ENCODE measurements around the gene SPRR2A. TPM values are rescaled to one million over a fixed set of nuclear protein-coding genes. Genes with fewer than 3 reads are reported as not detected.

Gene SPRR2A
- total RNA-seq, 1 donor from 2014 or later, result not detected

DNA sequence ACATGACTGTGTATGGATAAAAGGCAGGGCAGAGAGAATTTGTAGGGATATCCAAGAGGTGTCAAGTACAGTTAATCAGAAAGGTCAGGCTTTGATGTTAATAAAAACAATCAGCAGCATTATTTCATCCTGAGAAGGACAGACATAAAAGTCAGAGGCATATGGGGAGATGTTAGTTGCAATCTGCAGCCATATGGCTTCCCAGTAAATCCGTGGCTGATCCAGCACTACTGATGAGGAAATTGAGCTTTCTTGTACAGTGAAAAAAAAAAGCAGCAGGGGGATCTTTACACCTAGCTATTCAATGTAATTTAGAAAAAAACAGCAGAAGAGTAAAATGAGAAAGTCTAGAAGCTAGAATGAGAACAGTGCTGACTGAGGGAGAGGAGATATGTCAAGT, 28.5 kb downstream of the SPRR2A start:
- no peak overlapping the region for H3K9ac ChIP-seq (ENCODE audit: low read length)
- DNase-seq (ENCODE audit: low read depth) (no peak), FAIRE-seq (no peak)
- no peaks in the 10 kb centered on the region for H3K27me3 ChIP-seq (ENCODE audit: insufficient read depth, low read length)
- Mint-ChIP-seq H3K9me3 (ENCODE audit: unreplicated experiment) (no peaks in the 10 kb centered on the region), H3K4me1 (ENCODE audit: low read depth, unreplicated experiment) (peaks cover 9% of the 10 kb centered on the region), H3K36me3 (ENCODE audit: low read depth, unreplicated experiment) (no peaks in the 10 kb centered on the region), H3K27ac (ENCODE audit: unreplicated experiment) (no peak overlapping the region), H3K4me3 (ENCODE audit: unreplicated experiment) (no peak overlapping the region), H3K27me3 (ENCODE audit: low read depth, unreplicated experiment) (no peaks in the 10 kb centered on the region)
- H2AFZ ChIP-seq (ENCODE audit: low read depth, low read length), result no peak overlapping the region
- no peaks in the 10 kb centered on the region for H3K36me3 ChIP-seq (ENCODE audit: insufficient read depth, low read length)
- H3K79me2 ChIP-seq (ENCODE audit: insufficient read depth, low read length), result no peaks in the 10 kb centered on the region
- no peaks in the 10 kb centered on the region for H4K20me1 ChIP-seq (ENCODE audit: insufficient read depth, low read length)
- TF ChIP-seq, protein P1, sequence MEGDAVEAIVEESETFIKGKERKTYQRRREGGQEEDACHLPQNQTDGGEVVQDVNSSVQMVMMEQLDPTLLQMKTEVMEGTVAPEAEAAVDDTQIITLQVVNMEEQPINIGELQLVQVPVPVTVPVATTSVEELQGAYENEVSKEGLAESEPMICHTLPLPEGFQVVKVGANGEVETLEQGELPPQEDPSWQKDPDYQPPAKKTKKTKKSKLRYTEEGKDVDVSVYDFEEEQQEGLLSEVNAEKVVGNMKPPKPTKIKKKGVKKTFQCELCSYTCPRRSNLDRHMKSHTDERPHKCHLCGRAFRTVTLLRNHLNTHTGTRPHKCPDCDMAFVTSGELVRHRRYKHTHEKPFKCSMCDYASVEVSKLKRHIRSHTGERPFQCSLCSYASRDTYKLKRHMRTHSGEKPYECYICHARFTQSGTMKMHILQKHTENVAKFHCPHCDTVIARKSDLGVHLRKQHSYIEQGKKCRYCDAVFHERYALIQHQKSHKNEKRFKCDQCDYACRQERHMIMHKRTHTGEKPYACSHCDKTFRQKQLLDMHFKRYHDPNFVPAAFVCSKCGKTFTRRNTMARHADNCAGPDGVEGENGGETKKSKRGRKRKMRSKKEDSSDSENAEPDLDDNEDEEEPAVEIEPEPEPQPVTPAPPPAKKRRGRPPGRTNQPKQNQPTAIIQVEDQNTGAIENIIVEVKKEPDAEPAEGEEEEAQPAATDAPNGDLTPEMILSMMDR (IDR thresholded peaks at IDR 0.05; ENCODE audit: insufficient read depth, low read depth, low read length), result no peak
- no peak for TF ChIP-seq EZH2 (IDR thresholded peaks at IDR 0.05; ENCODE audit: insufficient read depth, low read length)
- H3K9me3 ChIP-seq (ENCODE audit: insufficient read depth, low read depth, low read length), result no peaks in the 10 kb centered on the region
- H3K4me3 ChIP-seq (ENCODE audit: insufficient read depth, low read depth, low read length), result no peak overlapping the region
- no peak overlapping the region for H3K27ac ChIP-seq (ENCODE audit: low read depth, low read length)
- no peak overlapping the region for H3K4me2 ChIP-seq (ENCODE audit: low read length)
- H3K4me1 ChIP-seq (ENCODE audit: insufficient read depth, low read length), result no peaks in the 10 kb centered on the region

DNA sequence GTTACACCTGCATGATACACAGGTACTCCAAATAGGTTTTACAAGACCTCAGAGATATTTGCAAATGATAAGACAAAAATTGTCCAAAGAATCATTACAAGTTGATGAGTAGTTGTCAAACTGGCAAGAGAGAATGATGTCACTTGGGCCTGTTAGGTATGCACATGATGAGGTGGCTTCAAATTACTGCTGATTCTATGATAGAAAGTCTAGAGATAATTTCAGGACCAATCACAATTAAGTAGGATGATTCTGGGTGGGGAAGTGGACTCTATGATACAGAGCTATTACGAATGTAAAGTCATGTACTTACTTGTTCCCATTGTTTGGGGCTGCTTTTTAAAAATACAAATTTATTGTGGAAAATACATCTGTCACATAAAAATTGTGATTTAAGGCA, 31.5 kb downstream of the SPRR2A start:
- TF ChIP-seq, protein P1 (IDR thresholded peaks at IDR 0.05; ENCODE audit: insufficient read depth, low read depth, low read length), result no peak
- no peak for TF ChIP-seq EZH2 (IDR thresholded peaks at IDR 0.05; ENCODE audit: insufficient read depth, low read length)
- H3K4me2 ChIP-seq (ENCODE audit: low read length), result no peak overlapping the region
- no peaks in the 10 kb centered on the region for H3K27me3 ChIP-seq (ENCODE audit: insufficient read depth, low read length)
- no peak overlapping the region for H3K9ac ChIP-seq (ENCODE audit: low read length)
- peaks cover 2% of the 10 kb centered on the region for H3K27me3 Mint-ChIP-seq (ENCODE audit: low read depth, unreplicated experiment)
- no peak overlapping the region for H3K27ac Mint-ChIP-seq (ENCODE audit: unreplicated experiment)
- H3K9me3 ChIP-seq (ENCODE audit: insufficient read depth, low read depth, low read length), result no peaks in the 10 kb centered on the region
- H3K4me1 ChIP-seq (ENCODE audit: insufficient read depth, low read length), result no peaks in the 10 kb centered on the region
- H3K4me1 Mint-ChIP-seq (ENCODE audit: low read depth, unreplicated experiment), result no peaks in the 10 kb centered on the region
- H3K79me2 ChIP-seq (ENCODE audit: insufficient read depth, low read length), result no peaks in the 10 kb centered on the region
- no peaks in the 10 kb centered on the region for H4K20me1 ChIP-seq (ENCODE audit: insufficient read depth, low read length)
- H3K27ac ChIP-seq (ENCODE audit: low read depth, low read length), result no peak overlapping the region
- no peaks in the 10 kb centered on the region for H3K9me3 Mint-ChIP-seq (ENCODE audit: unreplicated experiment)
- no peaks in the 10 kb centered on the region for H3K36me3 ChIP-seq (ENCODE audit: insufficient read depth, low read length)
- no peak overlapping the region for H2AFZ ChIP-seq (ENCODE audit: low read depth, low read length)
- no peaks in the 10 kb centered on the region for H3K36me3 Mint-ChIP-seq (ENCODE audit: low read depth, unreplicated experiment)
- FAIRE-seq (no peak), DNase-seq (ENCODE audit: low read depth) (no peak)
- H3K4me3 Mint-ChIP-seq (ENCODE audit: unreplicated experiment), result no peak overlapping the region
- H3K4me3 ChIP-seq (ENCODE audit: insufficient read depth, low read depth, low read length), result no peak overlapping the region

DNA sequence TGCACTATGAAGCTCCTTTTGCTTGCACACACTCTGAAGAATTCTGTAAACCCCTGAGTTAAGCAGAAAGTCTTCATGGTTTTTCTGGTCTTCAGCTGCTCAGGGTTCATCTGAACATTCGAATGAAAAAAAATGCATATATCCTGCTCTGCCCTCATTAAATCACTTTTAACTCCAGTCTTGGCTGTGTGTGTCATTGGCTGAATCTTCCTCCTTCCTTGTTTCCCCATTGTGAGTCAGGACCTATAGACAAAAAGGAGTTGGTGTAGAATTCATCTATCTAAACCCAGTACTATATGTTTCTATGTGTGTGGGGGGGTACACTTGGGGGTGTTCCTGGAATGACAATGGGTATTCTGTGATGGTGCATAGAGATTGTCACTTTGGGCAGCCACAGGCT, 32.9 kb downstream of the SPRR2A start:
- H3K4me1 ChIP-seq (ENCODE audit: insufficient read depth, low read length), result no peaks in the 10 kb centered on the region
- TF ChIP-seq, protein P1 (IDR thresholded peaks at IDR 0.05; ENCODE audit: insufficient read depth, low read depth, low read length), result no peak
- TF ChIP-seq EZH2 (IDR thresholded peaks at IDR 0.05; ENCODE audit: insufficient read depth, low read length), result no peak
- H3K79me2 ChIP-seq (ENCODE audit: insufficient read depth, low read length), result no peaks in the 10 kb centered on the region
- no peak overlapping the region for H3K4me2 ChIP-seq (ENCODE audit: low read length)
- H3K4me3 ChIP-seq (ENCODE audit: insufficient read depth, low read depth, low read length), result no peak overlapping the region
- no peaks in the 10 kb centered on the region for H3K9me3 Mint-ChIP-seq (ENCODE audit: unreplicated experiment)
- no peaks in the 10 kb centered on the region for H3K36me3 ChIP-seq (ENCODE audit: insufficient read depth, low read length)
- H3K27ac ChIP-seq (ENCODE audit: low read depth, low read length), result no peak overlapping the region
- H3K4me1 Mint-ChIP-seq (ENCODE audit: low read depth, unreplicated experiment), result no peaks in the 10 kb centered on the region
- no peaks in the 10 kb centered on the region for H4K20me1 ChIP-seq (ENCODE audit: insufficient read depth, low read length)
- H3K27ac Mint-ChIP-seq (ENCODE audit: unreplicated experiment), result no peak overlapping the region
- no peak overlapping the region for H3K9ac ChIP-seq (ENCODE audit: low read length)
- no peak overlapping the region for H2AFZ ChIP-seq (ENCODE audit: low read depth, low read length)
- H3K9me3 ChIP-seq (ENCODE audit: insufficient read depth, low read depth, low read length), result no peaks in the 10 kb centered on the region
- H3K36me3 Mint-ChIP-seq (ENCODE audit: low read depth, unreplicated experiment), result no peaks in the 10 kb centered on the region
- FAIRE-seq (no peak), DNase-seq (ENCODE audit: low read depth) (no peak)
- no peak overlapping the region for H3K4me3 Mint-ChIP-seq (ENCODE audit: unreplicated experiment)
- H3K27me3 ChIP-seq (ENCODE audit: insufficient read depth, low read length), result no peaks in the 10 kb centered on the region
- H3K27me3 Mint-ChIP-seq (ENCODE audit: low read depth, unreplicated experiment), result peaks cover 6% of the 10 kb centered on the region

Data from astrocyte (in vitro differentiated cells and primary cell).